Smooth muscle cell (in vitro differentiated cells): ENCODE measurements around the gene CUL3. TPM values are rescaled to one million over a fixed set of nuclear protein-coding genes. Genes with fewer than 3 reads are reported as not detected.

Source experiments
- DNase-seq: peaks from one replicate; lab custom pipeline; 2025; ENCODE audit not compliant: unreplicated experiment; lab: John Stamatoyannopoulos, UW
- H2AFZ ChIP-seq: fragments of 200-600 bp; sonication (generic); 2 replicates; pipeline ENCODE4 v1.6.0; 2016; ENCODE audit warnings: antibody characterized with exemption, low read depth, mild to moderate bottlenecking
- H3F3A ChIP-seq: fragments of 200-600 bp; sonication (generic); 2 replicates; pipeline ENCODE4 v1.6.0; 2017; ENCODE audit warnings: antibody characterized with exemption, low read depth
- H3K27ac ChIP-seq: fragments of 200-600 bp; sonication (generic); 2 replicates; pipeline ENCODE4 v1.5.1; 2016; ENCODE audit warnings: low read depth, mild to moderate bottlenecking
- H3K27me3 ChIP-seq: fragments of 200-600 bp; sonication (generic); 2 replicates; pipeline ENCODE4 v1.6.1; 2016; ENCODE audit warnings: low read depth, mild to moderate bottlenecking
- H3K36me3 ChIP-seq: fragments of 200-600 bp; sonication (generic); 2 replicates; pipeline ENCODE4 v1.5.1; 2016; ENCODE audit warnings: low read depth
- H3K4me1 ChIP-seq: fragments of 200-600 bp; sonication (generic); 2 replicates; pipeline ENCODE4 v1.5.1; 2016; ENCODE audit warnings: low read depth
- H3K4me2 ChIP-seq: fragments of 200-600 bp; sonication (generic); 2 replicates; pipeline ENCODE4 v1.6.0; 2016; ENCODE audit warnings: mild to moderate bottlenecking
- H3K4me3 ChIP-seq: fragments of 200-600 bp; sonication (generic); 2 replicates; pipeline ENCODE4 v1.5.1; 2016; ENCODE audit warnings: mild to moderate bottlenecking
- H3K79me2 ChIP-seq: fragments of 200-600 bp; sonication (generic); 2 replicates; pipeline ENCODE4 v1.6.0; 2016; ENCODE audit warnings: low read depth, mild to moderate bottlenecking
- H3K9ac ChIP-seq: fragments of 200-600 bp; sonication (generic); 2 replicates; pipeline ENCODE4 v1.6.0; 2016; ENCODE audit warnings: low read depth
- H3K9me3 ChIP-seq: fragments of 200-600 bp; sonication (generic); replicated peaks from 2 replicates; pipeline ENCODE4 v1.5.1; 2016; ENCODE audit warnings: low read depth
- H4K20me1 ChIP-seq: fragments of 200-600 bp; sonication (generic); 2 replicates; pipeline ENCODE4 v1.6.0; 2016; ENCODE audit warnings: low read depth
- WGBS: methylation state at CpG from one replicate; pipeline ENCODE4 v1.1.7; 2016; ENCODE audit warnings: low lambda C conversion rate; 5-methylcytosine and 5-hydroxymethylcytosine counted together
- polyA plus RNA-seq: library from polyadenylated mRNA; unstranded; fragments of >200 nt; fragmentation: Nextera tagmentation; extraction: Ambion mirVana; gene quantifications from 2 replicates; pipeline ENCODE4 v1.2.1, GENCODE V29; 2016
- total RNA-seq: library from RNA; depleted of rRNA; stranded (reverse); fragments of >200 nt; gene quantifications from 2 replicates; pipeline ENCODE4 v1.2.3, GENCODE V29; 2014
- TF ChIP-seq, protein P1 (sequence below): fragments of 200-600 bp; sonication (generic); IDR thresholded peaks from 2 replicates; pipeline ENCODE4 v1.5.1; 2017; ENCODE audit warnings: borderline replicate concordance, mild to moderate bottlenecking, antibody characterized with exemption; ENCODE audit not compliant: insufficient read depth, poor library complexity, severe bottlenecking

The CUL3 gene
- total and polyA plus RNA-seq, 2 experiments from 2014 or later, result 65.8 to 109 TPM

DNA sequence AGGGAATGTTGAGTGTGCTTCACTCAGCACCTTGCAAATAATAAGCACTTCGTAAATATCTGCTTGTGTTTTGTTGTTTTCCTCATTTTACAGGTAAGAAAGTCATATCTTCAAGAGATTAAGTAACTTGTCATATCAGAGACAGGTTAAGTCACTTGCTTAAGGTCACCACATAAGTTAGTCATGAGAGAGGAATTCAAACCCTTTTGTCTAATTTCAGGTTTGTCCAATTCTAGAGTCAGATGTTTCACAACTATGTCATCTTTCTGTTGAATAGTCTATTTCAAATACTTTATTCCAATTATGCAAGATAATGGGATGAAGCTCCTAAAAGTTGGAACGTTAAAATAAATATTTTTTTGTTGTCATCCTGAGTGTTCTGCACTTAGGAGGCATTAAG is 13.5 kb upstream of the CUL3 start:
- H3K4me3 ChIP-seq, result no peak overlapping the region
- WGBS, result 89% methylated on average over 2 of the region's 2 CpGs
- H4K20me1 ChIP-seq, result no peaks in the 10 kb centered on the region
- H3K4me1 ChIP-seq, result no peaks in the 10 kb centered on the region
- H3K9ac ChIP-seq, result no peak overlapping the region
- H2AFZ ChIP-seq, result no peak overlapping the region
- TF ChIP-seq, protein P1, sequence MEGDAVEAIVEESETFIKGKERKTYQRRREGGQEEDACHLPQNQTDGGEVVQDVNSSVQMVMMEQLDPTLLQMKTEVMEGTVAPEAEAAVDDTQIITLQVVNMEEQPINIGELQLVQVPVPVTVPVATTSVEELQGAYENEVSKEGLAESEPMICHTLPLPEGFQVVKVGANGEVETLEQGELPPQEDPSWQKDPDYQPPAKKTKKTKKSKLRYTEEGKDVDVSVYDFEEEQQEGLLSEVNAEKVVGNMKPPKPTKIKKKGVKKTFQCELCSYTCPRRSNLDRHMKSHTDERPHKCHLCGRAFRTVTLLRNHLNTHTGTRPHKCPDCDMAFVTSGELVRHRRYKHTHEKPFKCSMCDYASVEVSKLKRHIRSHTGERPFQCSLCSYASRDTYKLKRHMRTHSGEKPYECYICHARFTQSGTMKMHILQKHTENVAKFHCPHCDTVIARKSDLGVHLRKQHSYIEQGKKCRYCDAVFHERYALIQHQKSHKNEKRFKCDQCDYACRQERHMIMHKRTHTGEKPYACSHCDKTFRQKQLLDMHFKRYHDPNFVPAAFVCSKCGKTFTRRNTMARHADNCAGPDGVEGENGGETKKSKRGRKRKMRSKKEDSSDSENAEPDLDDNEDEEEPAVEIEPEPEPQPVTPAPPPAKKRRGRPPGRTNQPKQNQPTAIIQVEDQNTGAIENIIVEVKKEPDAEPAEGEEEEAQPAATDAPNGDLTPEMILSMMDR, result no peak
- no peaks in the 10 kb centered on the region for H3K79me2 ChIP-seq
- no peaks in the 10 kb centered on the region for H3F3A ChIP-seq
- no peaks in the 10 kb centered on the region for H3K36me3 ChIP-seq
- H3K27me3 ChIP-seq, result no peaks in the 10 kb centered on the region
- H3K9me3 ChIP-seq, result no peaks in the 10 kb centered on the region
- no peak overlapping the region for H3K27ac ChIP-seq
- H3K4me2 ChIP-seq, result no peak overlapping the region
- DNase-seq, result no peak

DNA sequence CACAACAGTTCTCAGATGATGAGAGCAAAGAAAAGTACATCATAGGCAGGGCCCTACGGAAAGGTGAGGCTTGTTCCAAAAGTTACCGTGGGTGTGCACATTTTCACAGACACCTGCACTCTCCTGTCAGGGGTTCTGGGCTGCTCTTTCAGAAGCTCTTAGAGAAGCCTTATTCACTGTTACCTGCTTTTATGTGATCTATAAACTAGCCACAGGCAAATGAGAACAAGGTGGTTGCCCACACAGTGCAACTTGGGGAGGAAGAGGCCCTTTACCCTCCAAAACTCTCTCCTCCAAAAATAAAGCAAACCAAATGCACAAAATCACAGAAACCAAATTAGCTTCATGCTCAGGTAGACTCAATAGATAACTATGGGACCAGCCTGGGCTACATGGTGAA is 11.1 kb upstream of the CUL3 start:
- Histone ChIP-seq H3K4me2 (no peak overlapping the region), H3K4me3 (no peak overlapping the region), H3F3A (no peaks in the 10 kb centered on the region), H3K9ac (no peak overlapping the region), H4K20me1 (no peaks in the 10 kb centered on the region), H3K27me3 (no peaks in the 10 kb centered on the region), H3K79me2 (no peaks in the 10 kb centered on the region), H3K9me3 (no peaks in the 10 kb centered on the region), H2AFZ (no peak overlapping the region), H3K4me1 (no peaks in the 10 kb centered on the region), H3K27ac (no peak overlapping the region), H3K36me3 (no peaks in the 10 kb centered on the region)
- TF ChIP-seq, protein P1, result no peak
- WGBS, result 85% methylated on average over 2 of the region's 2 CpGs
- DNase-seq, result no peak

DNA sequence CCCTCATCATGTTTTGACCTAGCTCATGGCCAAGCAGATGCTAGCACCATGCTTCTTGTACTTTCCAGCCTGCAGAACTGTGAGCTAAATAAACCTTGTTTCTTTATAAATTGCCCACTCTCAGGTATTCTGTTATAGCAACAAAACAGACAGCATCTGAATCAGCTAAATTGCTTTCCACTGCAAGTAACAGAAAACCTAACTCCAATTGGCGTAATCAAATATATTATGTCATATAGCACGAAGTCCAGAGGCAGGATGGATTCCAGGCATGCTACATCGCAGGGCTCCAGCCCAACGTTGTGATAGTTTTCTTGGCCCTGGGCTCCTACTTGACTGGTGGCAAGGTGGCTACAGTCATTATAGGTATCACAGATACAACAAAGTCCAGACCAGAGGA is 10.4 kb upstream of the CUL3 start:
- no peak for DNase-seq
- Histone ChIP-seq H2AFZ (no peak overlapping the region), H3K36me3 (no peaks in the 10 kb centered on the region), H3K9ac (no peak overlapping the region), H3K79me2 (no peaks in the 10 kb centered on the region), H3K9me3 (no peaks in the 10 kb centered on the region), H3K27ac (no peak overlapping the region), H3K4me2 (no peak overlapping the region), H3K4me3 (no peak overlapping the region), H3K4me1 (no peaks in the 10 kb centered on the region), H3F3A (no peaks in the 10 kb centered on the region), H4K20me1 (no peaks in the 10 kb centered on the region), H3K27me3 (no peaks in the 10 kb centered on the region)
- TF ChIP-seq, protein P1, result no peak
- 91% methylated on average over 4 of the region's 4 CpGs for WGBS

DNA sequence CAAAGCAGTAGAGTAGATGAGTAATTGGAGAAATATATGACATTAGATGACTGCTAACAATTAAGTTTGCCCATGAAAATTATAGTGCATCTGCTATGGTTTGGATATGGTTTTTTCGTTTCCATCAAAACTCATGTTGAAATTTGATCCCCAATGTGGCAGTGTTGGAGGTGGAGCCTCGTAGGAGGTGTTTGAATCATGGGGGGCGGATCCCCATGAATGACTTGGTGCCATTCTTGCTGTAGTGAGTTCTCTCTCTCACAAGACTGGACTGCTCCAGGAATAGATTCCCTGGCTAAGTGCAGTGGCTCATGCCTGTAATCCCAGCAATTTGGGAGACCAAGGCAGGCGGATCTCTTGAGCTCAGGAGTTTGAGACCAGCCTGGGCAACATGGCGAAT is 9.7 kb upstream of the CUL3 start:
- H3K27ac ChIP-seq, result no peak overlapping the region
- DNase-seq, result no peak
- 94% methylated on average over 5 of the region's 5 CpGs for WGBS

More for the DNA sequence above, 9.7 kb upstream of the CUL3 start:
- Histone ChIP-seq H4K20me1 (no peaks in the 10 kb centered on the region), H3F3A (no peaks in the 10 kb centered on the region), H3K9me3 (no peaks in the 10 kb centered on the region), H3K4me3 (no peak overlapping the region), H3K4me1 (no peaks in the 10 kb centered on the region), H3K27me3 (no peaks in the 10 kb centered on the region), H2AFZ (no peak overlapping the region), H3K36me3 (no peaks in the 10 kb centered on the region), H3K9ac (no peak overlapping the region), H3K79me2 (no peaks in the 10 kb centered on the region), H3K4me2 (no peak overlapping the region)
- TF ChIP-seq, protein P1, result no peak
